Measurements from ENCODE around the gene TPSD1. TPM values are rescaled to one million over a fixed set of nuclear protein-coding genes. Genes with fewer than 3 reads are reported as not detected.

Gene TPSD1
- polyA plus RNA-seq, 1 of the 3 experiments (the other 2 are of a cell fraction) = not detected

GRCh38 chr16:1256874-1257322 is 1.0 kb downstream of the TPSD1 start:
- WGBS (ENCODE audit: low lambda C conversion rate) = 35% methylated on average over 16 of the region's 22 CpGs
- Histone ChIP-seq H3K36me3 (replicated peaks in 1 of 2; ENCODE audit: control insufficient read depth in 1 of 2, insufficient read depth in 2 of 2, low read length in 1 of 2) (no peaks in the 10 kb centered on the region), H3K9me3 (no peaks in the 10 kb centered on the region), H3F3A (replicated peaks; ENCODE audit: insufficient read depth) (no peaks in the 10 kb centered on the region), H3K4me3 (ENCODE audit: low read depth in 2 of 2, low read length in 1 of 2) (no peak overlapping the region), H2AFZ (ENCODE audit: low read depth) (no peak overlapping the region), H3K9me2 (no peaks in the 10 kb centered on the region), H3K27ac (ENCODE audit: low read depth in 2 of 2, low read length in 1 of 2) (no peak overlapping the region), H3K4me2 (no peak overlapping the region), H3K9ac (no peak overlapping the region), H3K27me3 (ENCODE audit: insufficient read depth) (peaks cover 46% of the 10 kb centered on the region), H3K79me2 (ENCODE audit: insufficient read depth) (no peaks in the 10 kb centered on the region), H3K4me1 (ENCODE audit: control insufficient read depth in 1 of 2, insufficient read depth in 2 of 2, low read depth in 1 of 2, low read length in 1 of 2) (peaks cover 0 to 2% of the 10 kb centered on the region in 2 experiments; a peak in 1 of 4 replicates), H4K20me1 (ENCODE audit: insufficient read depth) (no peaks in the 10 kb centered on the region)
- ChIA-PET CTCF (no interaction called here), POLR2A (no interaction called here)
- no peak for DNase-seq
- TF ChIP-seq SMC3 (IDR thresholded peaks at IDR 0.05; ENCODE audit: low read depth, low read length) (no peak), NRF1 (IDR thresholded peaks at IDR 0.05; ENCODE audit: low read depth, low read length) (no peak), ZBTB33 (IDR thresholded peaks at IDR 0.05; ENCODE audit: borderline replicate concordance, low read depth) (no peak), PBX3 (IDR thresholded peaks at IDR 0.05) (no peak), TEAD4 (IDR thresholded peaks at IDR 0.05; ENCODE audit: borderline replicate concordance, insufficient read depth) (no peak), RAD21 (IDR thresholded peaks at IDR 0.05; ENCODE audit: low read length) (no peak), SIN3A (IDR thresholded peaks at IDR 0.05; ENCODE audit: borderline replicate concordance, low read depth, low read length) (no peak), POLR2AphosphoS5 (IDR thresholded peaks at IDR 0.05; ENCODE audit: low read depth, low read length) (no peak), MAX (IDR thresholded peaks at IDR 0.05; ENCODE audit: low read depth) (no peak), JUND (IDR thresholded peaks at IDR 0.05) (no peak)

- H3K4me3 ChIP-seq (ENCODE audit: low read depth in 2 of 2, low read length in 1 of 2) = no peak overlapping the region
- 40% methylated on average over 4 of the region's 34 CpGs for WGBS (ENCODE audit: low lambda C conversion rate)
- H3K79me2 ChIP-seq (ENCODE audit: insufficient read depth) = no peaks in the 10 kb centered on the region
- H3K9me2 ChIP-seq = no peaks in the 10 kb centered on the region
- H4K20me1 ChIP-seq (ENCODE audit: insufficient read depth) = no peaks in the 10 kb centered on the region
- H3K27me3 ChIP-seq (ENCODE audit: insufficient read depth) = peaks cover 54% of the 10 kb centered on the region
- no peak overlapping the region for H2AFZ ChIP-seq (ENCODE audit: low read depth)
- H3F3A ChIP-seq (replicated peaks; ENCODE audit: insufficient read depth) = no peaks in the 10 kb centered on the region
- H3K9ac ChIP-seq = no peak overlapping the region
- peaks cover 0 to 2% of the 10 kb centered on the region in 2 experiments; a peak in 1 of 4 replicates for H3K4me1 ChIP-seq (ENCODE audit: control insufficient read depth in 1 of 2, insufficient read depth in 2 of 2, low read depth in 1 of 2, low read length in 1 of 2)
- no peak overlapping the region for H3K27ac ChIP-seq (ENCODE audit: low read depth in 2 of 2, low read length in 1 of 2)
- ChIA-PET CTCF (no interaction called here), POLR2A (no interaction called here)
- TF ChIP-seq SIN3A (IDR thresholded peaks at IDR 0.05; ENCODE audit: borderline replicate concordance, low read depth, low read length) (no peak), TEAD4 (IDR thresholded peaks at IDR 0.05; ENCODE audit: borderline replicate concordance, insufficient read depth) (no peak), USF2 (IDR thresholded peaks at IDR 0.05; ENCODE audit: borderline replicate concordance, low read depth, low read length) (no peak), MXI1 (IDR thresholded peaks at IDR 0.05; ENCODE audit: low read depth, low read length) (no peak), RCOR1 (IDR thresholded peaks at IDR 0.05; ENCODE audit: low read length) (no peak)
- DNase-seq = peak; percentile 43
- no peaks in the 10 kb centered on the region for H3K36me3 ChIP-seq (replicated peaks in 1 of 2; ENCODE audit: control insufficient read depth in 1 of 2, insufficient read depth in 2 of 2, low read length in 1 of 2)
- H3K4me2 ChIP-seq = no peak overlapping the region
- no peaks in the 10 kb centered on the region for H3K9me3 ChIP-seq
These were observed 1.8 kb downstream of the TPSD1 start for GRCh38 chr16:1257561-1258224.
